RCC 7860 (cell line): ENCODE data around the gene SBNO2.

Experiments used
- DNase-seq: peaks from one replicate; pipeline ENCODE4 v3.0.0-alpha.2; 2015; ENCODE audit warnings: low spot score
- FAIRE-seq: peaks from 2 replicates; lab custom pipeline; 2012; peaks lifted over from hg19 to GRCh38; lab: Jason Lieb, UNC

Gene SBNO2

GRCh38 chr19:1064661-1065605, 109.1 kb downstream of the SBNO2 start:
- FAIRE-seq (no peak), DNase-seq (no peak)

- FAIRE-seq (no peak), DNase-seq (no peak)
These were observed 110.0 kb downstream of the SBNO2 start for GRCh38 chr19:1063909-1064660.

- FAIRE-seq (no peak), DNase-seq (no peak)
These were observed 110.8 kb downstream of the SBNO2 start for GRCh38 chr19:1063030-1063908.

GRCh38 chr19:1062387-1063029, 111.6 kb downstream of the SBNO2 start:
- no peak for FAIRE-seq
- DNase-seq, result no peak

GRCh38 chr19:1061987-1062386, 112.1 kb downstream of the SBNO2 start:
- FAIRE-seq (no peak), DNase-seq (no peak)

DNA sequence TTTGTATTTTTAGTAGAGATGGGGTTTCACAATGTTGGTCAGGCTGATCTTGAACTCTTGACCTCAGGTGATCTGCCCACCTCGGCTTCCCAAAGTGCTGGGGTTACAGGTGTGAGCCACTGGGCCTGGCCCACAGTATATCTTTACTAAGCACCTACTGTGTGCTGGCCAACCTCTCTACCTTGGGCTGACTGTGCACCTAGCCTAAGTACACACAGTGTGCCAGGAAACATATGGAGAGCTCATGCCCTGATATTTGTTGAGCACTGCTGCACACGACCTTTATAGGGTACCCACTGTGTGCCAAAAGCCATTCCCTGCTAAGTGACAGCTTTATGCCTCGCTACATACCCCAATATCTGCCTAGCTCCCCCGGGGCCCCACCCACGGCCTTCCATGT, 113.4 kb downstream of the SBNO2 start:
- DNase-seq, result no peak
- FAIRE-seq, result no peak

DNA sequence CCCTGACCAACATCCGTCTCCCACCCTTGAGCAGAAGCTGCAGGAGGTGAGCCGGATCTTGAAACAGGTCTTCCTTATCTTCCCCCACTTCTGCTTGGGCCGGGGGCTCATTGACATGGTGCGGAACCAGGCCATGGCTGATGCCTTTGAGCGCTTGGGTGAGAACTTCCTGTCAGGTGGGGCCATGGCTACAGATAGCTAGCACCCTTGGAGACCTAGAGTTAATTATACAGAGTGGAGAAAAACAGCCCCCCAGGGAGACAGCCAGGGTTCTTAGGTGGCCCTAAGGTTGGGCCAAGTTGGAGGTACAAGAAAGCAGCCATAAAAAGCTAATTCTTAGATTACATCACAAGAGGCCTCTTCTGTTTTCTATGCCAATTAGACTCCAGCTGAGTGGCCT, 116.0 kb downstream of the SBNO2 start:
- no peak for FAIRE-seq

More for the DNA sequence above, 116.0 kb downstream of the SBNO2 start:
- DNase-seq, result no peak
